ENCODE data around the gene P2RX1.

DNA sequence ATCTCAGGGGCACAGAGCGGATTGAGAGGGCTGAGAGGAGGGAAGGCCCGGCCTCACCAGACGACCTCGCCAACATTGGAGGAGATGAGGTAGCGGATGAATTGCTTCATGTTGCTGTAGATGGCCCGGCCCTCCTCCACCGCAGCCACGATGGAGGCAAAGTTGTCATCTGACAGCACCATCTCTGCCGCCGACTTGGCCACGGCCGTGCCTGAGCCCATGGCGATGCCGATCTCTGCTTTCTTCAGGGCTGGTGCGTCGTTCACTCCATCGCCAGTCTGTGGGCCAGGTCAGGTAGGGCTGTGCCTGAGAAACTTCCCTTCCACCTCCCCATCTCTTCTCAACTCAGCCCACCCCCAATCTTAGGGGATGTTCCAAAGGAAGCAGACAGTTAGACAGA, 21.1 kb upstream of the P2RX1 start:
- TF ChIP-seq, protein P1, sequence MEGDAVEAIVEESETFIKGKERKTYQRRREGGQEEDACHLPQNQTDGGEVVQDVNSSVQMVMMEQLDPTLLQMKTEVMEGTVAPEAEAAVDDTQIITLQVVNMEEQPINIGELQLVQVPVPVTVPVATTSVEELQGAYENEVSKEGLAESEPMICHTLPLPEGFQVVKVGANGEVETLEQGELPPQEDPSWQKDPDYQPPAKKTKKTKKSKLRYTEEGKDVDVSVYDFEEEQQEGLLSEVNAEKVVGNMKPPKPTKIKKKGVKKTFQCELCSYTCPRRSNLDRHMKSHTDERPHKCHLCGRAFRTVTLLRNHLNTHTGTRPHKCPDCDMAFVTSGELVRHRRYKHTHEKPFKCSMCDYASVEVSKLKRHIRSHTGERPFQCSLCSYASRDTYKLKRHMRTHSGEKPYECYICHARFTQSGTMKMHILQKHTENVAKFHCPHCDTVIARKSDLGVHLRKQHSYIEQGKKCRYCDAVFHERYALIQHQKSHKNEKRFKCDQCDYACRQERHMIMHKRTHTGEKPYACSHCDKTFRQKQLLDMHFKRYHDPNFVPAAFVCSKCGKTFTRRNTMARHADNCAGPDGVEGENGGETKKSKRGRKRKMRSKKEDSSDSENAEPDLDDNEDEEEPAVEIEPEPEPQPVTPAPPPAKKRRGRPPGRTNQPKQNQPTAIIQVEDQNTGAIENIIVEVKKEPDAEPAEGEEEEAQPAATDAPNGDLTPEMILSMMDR (IDR thresholded peaks at IDR 0.05): no peak
- TF ChIP-seq EZH2 (IDR thresholded peaks at IDR 0.05; ENCODE audit: borderline replicate concordance, insufficient read depth, low read depth, low read length, poor library complexity, severe bottlenecking): no peak
